ENCODE data around the gene TMEM42. TPM values are rescaled to one million over a fixed set of nuclear protein-coding genes. Genes with fewer than 3 reads are reported as not detected.

TMEM42 gene
- total RNA-seq, 1 donor from 2014 or later = 16.1 TPM

GRCh38 chr3:44886561-44886960 is 24.8 kb downstream of the TMEM42 start:
- no peak for TF ChIP-seq CTCF (conservative IDR thresholded peaks at IDR 0.05)
- Mint-ChIP-seq H3K27ac (no peak overlapping the region), H3K9me3 (no peaks in the 10 kb centered on the region), H3K4me1 (ENCODE audit: unreplicated experiment) (no peaks in the 10 kb centered on the region), H3K36me3 (no peaks in the 10 kb centered on the region), H3K27me3 (peaks cover 8% of the 10 kb centered on the region), H3K4me3 (no peak overlapping the region)
- DNase-seq (ENCODE audit: extremely low spot score, unreplicated experiment) = no peak

GRCh38 chr3:44887101-44887500 is 25.4 kb downstream of the TMEM42 start:
- no peak for TF ChIP-seq CTCF (conservative IDR thresholded peaks at IDR 0.05)
- Mint-ChIP-seq H3K36me3 (no peaks in the 10 kb centered on the region), H3K4me1 (ENCODE audit: unreplicated experiment) (no peaks in the 10 kb centered on the region), H3K4me3 (no peak overlapping the region), H3K9me3 (no peaks in the 10 kb centered on the region), H3K27me3 (peaks cover 8% of the 10 kb centered on the region), H3K27ac (no peak overlapping the region)
- DNase-seq (ENCODE audit: extremely low spot score, unreplicated experiment) = no peak

GRCh38 chr3:44890258-44890657 is 28.5 kb downstream of the TMEM42 start:
- peaks cover 4% of the 10 kb centered on the region for H3K27me3 Mint-ChIP-seq
- no peaks in the 10 kb centered on the region for H3K4me1 Mint-ChIP-seq (ENCODE audit: unreplicated experiment)
- H3K27ac Mint-ChIP-seq = no peak overlapping the region
- H3K9me3 Mint-ChIP-seq = no peaks in the 10 kb centered on the region
- no peak overlapping the region for H3K4me3 Mint-ChIP-seq
- DNase-seq (ENCODE audit: extremely low spot score, unreplicated experiment) = no peak
- TF ChIP-seq CTCF (conservative IDR thresholded peaks at IDR 0.05) = no peak
- H3K36me3 Mint-ChIP-seq = no peaks in the 10 kb centered on the region

GRCh38 chr3:44890852-44891251 is 29.1 kb downstream of the TMEM42 start:
- Mint-ChIP-seq H3K27ac (no peak overlapping the region), H3K4me1 (ENCODE audit: unreplicated experiment) (no peaks in the 10 kb centered on the region), H3K27me3 (no peaks in the 10 kb centered on the region), H3K9me3 (no peaks in the 10 kb centered on the region), H3K36me3 (no peaks in the 10 kb centered on the region), H3K4me3 (no peak overlapping the region)
- TF ChIP-seq CTCF (conservative IDR thresholded peaks at IDR 0.05) = no peak
- DNase-seq (ENCODE audit: extremely low spot score, unreplicated experiment) = no peak

GRCh38 chr3:44892689-44893088 is 31.0 kb downstream of the TMEM42 start:
- TF ChIP-seq CTCF (conservative IDR thresholded peaks at IDR 0.05) = no peak
- H3K4me1 Mint-ChIP-seq (ENCODE audit: unreplicated experiment) = no peaks in the 10 kb centered on the region
- H3K9me3 Mint-ChIP-seq = no peaks in the 10 kb centered on the region
- H3K4me3 Mint-ChIP-seq = no peak overlapping the region
- H3K36me3 Mint-ChIP-seq = no peaks in the 10 kb centered on the region
- H3K27ac Mint-ChIP-seq = no peak overlapping the region
- no peaks in the 10 kb centered on the region for H3K27me3 Mint-ChIP-seq
- DNase-seq (ENCODE audit: extremely low spot score, unreplicated experiment) = no peak

- no peak for DNase-seq (ENCODE audit: extremely low spot score, unreplicated experiment)
- H3K27ac Mint-ChIP-seq = no peak overlapping the region
Measured at GRCh38 chr3:44893097-44893496, 31.4 kb downstream of the TMEM42 start.

More at GRCh38 chr3:44893097-44893496, 31.4 kb downstream of the TMEM42 start:
- Mint-ChIP-seq H3K4me1 (ENCODE audit: unreplicated experiment) (no peaks in the 10 kb centered on the region), H3K27me3 (no peaks in the 10 kb centered on the region), H3K4me3 (no peak overlapping the region), H3K9me3 (no peaks in the 10 kb centered on the region), H3K36me3 (no peaks in the 10 kb centered on the region)
- no peak for TF ChIP-seq CTCF (conservative IDR thresholded peaks at IDR 0.05)

Data from type B pancreatic cell (in vitro differentiated cells).